ENCODE results near the gene PIAS2. TPM values are rescaled to one million over a fixed set of nuclear protein-coding genes. Genes with fewer than 3 reads are reported as not detected.

PIAS2 gene
- total RNA-seq, 5 donors from 2014 or later (not counting 1 experiment from before 2014, with no cell fraction given): 27.2 to 39.8 (median 31.0) TPM

GRCh38 chr18:46754661-46755292 is 162.5 kb downstream of the PIAS2 start:
- ATAC-seq (replicated peaks in 1 of 4) (no peak), DNase-seq (no peak)
- Histone ChIP-seq H3K4me1 (ENCODE audit: control insufficient read depth in 1 of 2, extremely low read depth in 1 of 2, insufficient read depth in 2 of 2, low read length in 2 of 2) (peaks cover 0 to 10% of the 10 kb centered on the region in 2 experiments), H3K27ac (ENCODE audit: low read length) (no peak overlapping the region), H3K27me3 (replicated peaks in 1 of 2; ENCODE audit: control insufficient read depth in 2 of 2, extremely low read depth in 1 of 2, insufficient read depth in 2 of 2, low read length in 1 of 2) (peaks cover 12 to 46% of the 10 kb centered on the region in 2 experiments), H3K36me3 (ENCODE audit: control insufficient read depth in 2 of 2, extremely low read depth in 1 of 2, insufficient read depth in 1 of 2, low read length in 1 of 2) (no peaks in the 10 kb centered on the region), H3K9me3 (no peaks in the 10 kb centered on the region), H3K4me3 (ENCODE audit: control insufficient read depth in 1 of 2, extremely low read depth in 1 of 2, low read length in 1 of 2) (no peak overlapping the region)
- Mint-ChIP-seq H3K27me3 (peaks cover 59 to 69% of the 10 kb centered on the region in 2 donors), H3K4me3 (peak overlapping the region in 1 of 3 donors; percentile 18), H3K27ac (no peak overlapping the region), H3K36me3 (no peaks in the 10 kb centered on the region), H3K4me1 (peaks cover 6 to 26% (median 18%) of the 10 kb centered on the region in 3 donors), H3K9me3 (no peaks in the 10 kb centered on the region)
- 69% methylated on average over 5 of the region's 13 CpGs for WGBS (ENCODE audit: insufficient coverage)
- POLR2A ChIA-PET: no interaction called here
- CTCF ChIA-PET: no interaction called here

- POLR2A ChIA-PET: no interaction called here
These were observed 163.1 kb downstream of the PIAS2 start for GRCh38 chr18:46754188-46754587.

More at GRCh38 chr18:46754188-46754587, 163.1 kb downstream of the PIAS2 start:
- Histone ChIP-seq H3K27me3 (replicated peaks in 1 of 2; ENCODE audit: control insufficient read depth in 2 of 2, extremely low read depth in 1 of 2, insufficient read depth in 2 of 2, low read length in 1 of 2) (peaks cover 11 to 46% of the 10 kb centered on the region in 2 experiments), H3K36me3 (ENCODE audit: control insufficient read depth in 2 of 2, extremely low read depth in 1 of 2, insufficient read depth in 1 of 2, low read length in 1 of 2) (no peaks in the 10 kb centered on the region), H3K27ac (ENCODE audit: low read length) (no peak overlapping the region), H3K4me3 (ENCODE audit: control insufficient read depth in 1 of 2, extremely low read depth in 1 of 2, low read length in 1 of 2) (no peak overlapping the region), H3K9me3 (no peaks in the 10 kb centered on the region), H3K4me1 (ENCODE audit: control insufficient read depth in 1 of 2, extremely low read depth in 1 of 2, insufficient read depth in 2 of 2, low read length in 2 of 2) (peaks cover 0 to 10% of the 10 kb centered on the region in 2 experiments)
- Mint-ChIP-seq H3K4me1 (peaks cover 6 to 26% (median 18%) of the 10 kb centered on the region in 3 donors), H3K36me3 (no peaks in the 10 kb centered on the region), H3K27me3 (peaks cover 53 to 64% of the 10 kb centered on the region in 2 donors), H3K27ac (no peak overlapping the region), H3K4me3 (no peak overlapping the region), H3K9me3 (no peaks in the 10 kb centered on the region)
- WGBS (ENCODE audit: insufficient coverage): no CpG with 5 or more reads among the region's 3 CpGs
- DNase-seq: no peak
- CTCF ChIA-PET: no interaction called here
- no peak for ATAC-seq (replicated peaks in 1 of 4)

Other genes with a start within 250 kb of the PIAS2 start
- under 1 TPM in 2 of 5 donors, not detected in 3; 0.09 to 0.28 TPM for gene ST8SIA5, start 160.5 kb downstream of the PIAS2 start, total RNA-seq
- gene KATNAL2, start 95 bp upstream of the PIAS2 start, total RNA-seq: 1 to 10 TPM in 2 of 5 donors, under 1 TPM in 2, not detected in 1; 0.53 to 1.7 (median 0.99) TPM
- gene ELOA2, start 118.1 kb upstream of the PIAS2 start, total RNA-seq: not detected
- 10 to 100 TPM; 32.9 to 39.3 (median 34.3) TPM for gene HDHD2, start 233.0 kb upstream of the PIAS2 start, total RNA-seq